SK-N-SH (cell line): ENCODE measurements around the gene ANKRD11. TPM values are rescaled to one million over a fixed set of nuclear protein-coding genes. Genes with fewer than 3 reads are reported as not detected.

Experiments used
- CTCF ChIA-PET: fragments of 300-600, 350-600 bp; formaldehyde crosslinking; extraction: SDS; loops from one replicate; lab custom pipeline; 2021; lab: Yijun Ruan, JAX
- POLR2A ChIA-PET: fragments of 350-600 bp; sonication (Branson Sonifier 250); formaldehyde crosslinking; extraction: SDS; loops from one replicate; lab custom pipeline; 2020; ENCODE audit warnings: antibody characterized with exemption, inconsistent platforms; lab: Yijun Ruan, JAX
- DNase-seq: peaks from one replicate; pipeline ENCODE4 v3.0.0; 2012
- H2AFZ ChIP-seq: fragments of 200-600 bp; sonication (generic); 2 replicates; pipeline ENCODE4 v1.8.1; 2016; ENCODE audit warnings: antibody characterized with exemption, mild to moderate bottlenecking, low read depth
- H3F3A ChIP-seq: fragments of 200-600 bp; sonication (generic); replicated peaks from 2 replicates; pipeline ENCODE3; 2016; ENCODE audit warnings: antibody characterized with exemption, mild to moderate bottlenecking; ENCODE audit not compliant: insufficient read depth
- H3K27ac ChIP-seq, 2 experiments: fragments of 200-500 bp in 1 of 2; fragments of 200-600 bp in 1 of 2; sonication (Bioruptor generic) in 1 of 2; sonication (generic), shearing (Covaris generic) in 1 of 2; 2 replicates each; pipeline versions ENCODE4 v1.5.1 to v1.6.1; 2014 to 2016; ENCODE audit warnings: low read depth in 2 of 2, inconsistent platforms in 1 of 2, low read length in 1 of 2, mild to moderate bottlenecking in 1 of 2, mixed read lengths in 1 of 2
- H3K27me3 ChIP-seq: fragments of 200-600 bp; sonication (generic), shearing (Covaris generic); 2 replicates; pipeline ENCODE4 v1.6.1; 2016; ENCODE audit warnings: mixed run types; ENCODE audit not compliant: insufficient read depth
- H3K36me3 ChIP-seq, 2 experiments: fragments of 200-500 bp in 1 of 2; fragments of 200-600 bp in 1 of 2; sonication (Bioruptor generic) in 1 of 2; sonication (generic) in 1 of 2; replicated peaks in 1 of 2; 2 replicates each; pipeline versions ENCODE3 to v1.5.1; 2014 to 2016; ENCODE audit warnings: low read length in 1 of 2, mild to moderate bottlenecking in 1 of 2; ENCODE audit not compliant: insufficient read depth in 2 of 2, control insufficient read depth in 1 of 2
- H3K4me1 ChIP-seq, 2 experiments: fragments of 200-500 bp in 1 of 2; fragments of 200-600 bp in 1 of 2; sonication (Bioruptor generic) in 1 of 2; sonication (generic), shearing (Covaris generic) in 1 of 2; 2 replicates each; pipeline versions ENCODE4 v1.5.1 to v1.6.1; 2014 to 2016; ENCODE audit warnings: low read depth in 1 of 2, low read length in 1 of 2, mixed run types in 1 of 2; ENCODE audit not compliant: insufficient read depth in 2 of 2, control insufficient read depth in 1 of 2
- H3K4me2 ChIP-seq: fragments of 200-600 bp; sonication (generic), shearing (Covaris generic); 2 replicates; pipeline ENCODE4 v1.6.1; 2017; ENCODE audit warnings: mixed run types
- H3K4me3 ChIP-seq, 2 experiments: fragments of 200-500 bp in 1 of 2; fragments of 200-600 bp in 1 of 2; sonication (Bioruptor generic) in 1 of 2; sonication (generic), shearing (Covaris generic) in 1 of 2; 2 replicates each; pipeline versions ENCODE4 v1.5.1 to v1.8.1; 2014 to 2016; ENCODE audit warnings: low read depth in 2 of 2, inconsistent platforms in 1 of 2, low read length in 1 of 2, mild to moderate bottlenecking in 1 of 2, mixed read lengths in 1 of 2, moderate library complexity in 1 of 2
- H3K79me2 ChIP-seq: fragments of 200-600 bp; sonication (generic); 2 replicates; pipeline ENCODE4 v1.8.1; 2017; ENCODE audit warnings: mild to moderate bottlenecking; ENCODE audit not compliant: insufficient read depth
- H3K9ac ChIP-seq: fragments of 200-600 bp; sonication (generic); 2 replicates; pipeline ENCODE4 v1.6.1; 2017; ENCODE audit warnings: mixed run types
- H3K9me2 ChIP-seq: fragments of 200-600 bp; sonication (generic); 2 replicates; pipeline ENCODE4 v1.6.1; 2017; ENCODE audit warnings: mixed run types
- H3K9me3 ChIP-seq: fragments of 200-600 bp; sonication (generic); 2 replicates; pipeline ENCODE4 v1.6.1; 2017; ENCODE audit warnings: mixed run types, mild to moderate bottlenecking, moderate library complexity
- H4K20me1 ChIP-seq: fragments of 200-600 bp; sonication (generic); 2 replicates; pipeline ENCODE4 v1.6.1; 2017; ENCODE audit warnings: mild to moderate bottlenecking, mixed run types; ENCODE audit not compliant: insufficient read depth
- FOSL2 ChIP-seq: IDR thresholded peaks from 2 replicates; pipeline ENCODE4 v1.4.0; 2012; ENCODE audit warnings: low read depth, mild to moderate bottlenecking, moderate library complexity, borderline replicate concordance
- FOXM1 ChIP-seq: IDR thresholded peaks from 2 replicates; pipeline ENCODE4 v1.4.0; 2012; ENCODE audit warnings: low read depth, mild to moderate bottlenecking
- GABPA ChIP-seq: IDR thresholded peaks from 2 replicates; pipeline ENCODE4 v1.4.0; 2012; ENCODE audit warnings: low read depth, mild to moderate bottlenecking
- GATA2 ChIP-seq: sonication (generic); formaldehyde crosslinking; IDR thresholded peaks from 2 replicates; pipeline ENCODE4 v1.5.0; 2020; ENCODE audit warnings: mild to moderate bottlenecking, missing genetic modification reagents
- MEF2A ChIP-seq: IDR thresholded peaks from 2 replicates; pipeline ENCODE4 v1.4.0; 2012; ENCODE audit warnings: low read depth, borderline replicate concordance
- NFIC ChIP-seq: IDR thresholded peaks from 2 replicates; pipeline ENCODE4 v1.4.0; 2012; ENCODE audit warnings: borderline replicate concordance
- NRF1 ChIP-seq: IDR thresholded peaks from 2 replicates; pipeline ENCODE4 v1.6.1; 2012; ENCODE audit warnings: low read depth, mild to moderate bottlenecking, low read length
- POLR2AphosphoS5 ChIP-seq: IDR thresholded peaks from 2 replicates; pipeline ENCODE4 v1.6.1; 2012; ENCODE audit warnings: low read depth, low read length
- RAD21 ChIP-seq: IDR thresholded peaks from 2 replicates; pipeline ENCODE4 v1.6.1; 2012; ENCODE audit warnings: mild to moderate bottlenecking, low read length
- RFX5 ChIP-seq: IDR thresholded peaks from 2 replicates; pipeline ENCODE4 v1.6.1; 2012; ENCODE audit warnings: mild to moderate bottlenecking, improper control_type of control experiment, low read length
- SMC3 ChIP-seq: IDR thresholded peaks from 2 replicates; pipeline ENCODE4 v1.6.1; 2012; ENCODE audit warnings: low read depth, low read length, improper control_type of control experiment
- TCF12 ChIP-seq: IDR thresholded peaks from 2 replicates; pipeline ENCODE4 v1.4.0; 2012
- TEAD4 ChIP-seq: IDR thresholded peaks from 2 replicates; pipeline ENCODE4 v1.4.0; 2012; ENCODE audit warnings: mild to moderate bottlenecking, borderline replicate concordance; ENCODE audit not compliant: insufficient read depth
- YY1 ChIP-seq: IDR thresholded peaks from 2 replicates; pipeline ENCODE4 v1.4.0; 2012; ENCODE audit warnings: low read depth, mild to moderate bottlenecking
- WGBS: methylation state at CpG from one replicate; pipeline ENCODE4 v1.1.6; 2017; ENCODE audit warnings: low lambda C conversion rate; 5-methylcytosine and 5-hydroxymethylcytosine counted together
- polyA plus RNA-seq, 3 experiments: library from polyadenylated mRNA; depleted of rRNA; stranded (reverse); fragments of >200 nt; gene quantifications; 2 replicates each; pipeline ENCODE4 v1.2.3, GENCODE V29; 2012
- TF ChIP-seq, protein P1 (sequence below): fragments of 150-350 bp; IDR thresholded peaks from 2 replicates; pipeline ENCODE4 v1.6.1; 2017; ENCODE audit warnings: antibody characterized with exemption, low read length, low read depth, borderline replicate concordance
- TF ChIP-seq, protein P2 (sequence below): IDR thresholded peaks from 2 replicates; pipeline ENCODE4 v1.4.0; 2012; ENCODE audit warnings: low read depth, borderline replicate concordance
- TF ChIP-seq, protein P3 (sequence below): IDR thresholded peaks from 2 replicates; pipeline ENCODE4 v1.4.0; 2012; ENCODE audit warnings: low read depth, borderline replicate concordance

ANKRD11 gene
- polyA plus RNA-seq, 1 of the 3 experiments (the other 2 are of a cell fraction), result 50.2 TPM

- no peak for TF ChIP-seq TCF12
- Histone ChIP-seq H3K36me3 (peaks cover 35 to 87% of the 10 kb centered on the region in 2 experiments), H3K27ac (no peak overlapping the region), H3K9ac (no peak overlapping the region), H3K79me2 (peaks cover 13% of the 10 kb centered on the region), H3K9me2 (no peaks in the 10 kb centered on the region), H3F3A (no peaks in the 10 kb centered on the region), H4K20me1 (peaks cover 6% of the 10 kb centered on the region; the same call in 1 of the 2 replicates), H2AFZ (no peak overlapping the region), H3K4me2 (no peak overlapping the region), H3K9me3 (no peaks in the 10 kb centered on the region), H3K27me3 (no peaks in the 10 kb centered on the region), H3K4me3 (no peak overlapping the region), H3K4me1 (no peaks in the 10 kb centered on the region)
- DNase-seq, result no peak
- WGBS, result 95% methylated on average over 20 of the region's 20 CpGs
- ChIA-PET POLR2A (no interaction called here), CTCF (no interaction called here)
These were observed 208.5 kb downstream of the ANKRD11 start for GRCh38 chr16:89281829-89282228.

GRCh38 chr16:89281189-89281577 is 209.2 kb downstream of the ANKRD11 start:
- no peak overlapping the region for H3K4me3 ChIP-seq
- ChIA-PET POLR2A (no interaction called here), CTCF (interaction anchor here (1.0 to 1.3 kb wide), 3 partner anchors 8 to 12 kb away, joined by 3 to 4 read pairs (median 4); no protein-coding TSS in a partner anchor)
- no peaks in the 10 kb centered on the region for H3K9me3 ChIP-seq
- H3K79me2 ChIP-seq, result peaks cover 16% of the 10 kb centered on the region
- no peak overlapping the region for H3K9ac ChIP-seq
- no peak for DNase-seq
- 93% methylated on average over 28 of the region's 28 CpGs for WGBS
- peaks cover 10% of the 10 kb centered on the region; the same call in 1 of the 2 replicates for H4K20me1 ChIP-seq
- H3F3A ChIP-seq, result no peaks in the 10 kb centered on the region
- H2AFZ ChIP-seq, result no peak overlapping the region
- no peaks in the 10 kb centered on the region for H3K9me2 ChIP-seq
- TF ChIP-seq, protein P1, sequence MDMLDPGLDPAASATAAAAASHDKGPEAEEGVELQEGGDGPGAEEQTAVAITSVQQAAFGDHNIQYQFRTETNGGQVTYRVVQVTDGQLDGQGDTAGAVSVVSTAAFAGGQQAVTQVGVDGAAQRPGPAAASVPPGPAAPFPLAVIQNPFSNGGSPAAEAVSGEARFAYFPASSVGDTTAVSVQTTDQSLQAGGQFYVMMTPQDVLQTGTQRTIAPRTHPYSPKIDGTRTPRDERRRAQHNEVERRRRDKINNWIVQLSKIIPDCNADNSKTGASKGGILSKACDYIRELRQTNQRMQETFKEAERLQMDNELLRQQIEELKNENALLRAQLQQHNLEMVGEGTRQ, result no peak
- no peak for TF ChIP-seq POLR2AphosphoS5
- no peak for TF ChIP-seq YY1
- TF ChIP-seq, protein P2, sequence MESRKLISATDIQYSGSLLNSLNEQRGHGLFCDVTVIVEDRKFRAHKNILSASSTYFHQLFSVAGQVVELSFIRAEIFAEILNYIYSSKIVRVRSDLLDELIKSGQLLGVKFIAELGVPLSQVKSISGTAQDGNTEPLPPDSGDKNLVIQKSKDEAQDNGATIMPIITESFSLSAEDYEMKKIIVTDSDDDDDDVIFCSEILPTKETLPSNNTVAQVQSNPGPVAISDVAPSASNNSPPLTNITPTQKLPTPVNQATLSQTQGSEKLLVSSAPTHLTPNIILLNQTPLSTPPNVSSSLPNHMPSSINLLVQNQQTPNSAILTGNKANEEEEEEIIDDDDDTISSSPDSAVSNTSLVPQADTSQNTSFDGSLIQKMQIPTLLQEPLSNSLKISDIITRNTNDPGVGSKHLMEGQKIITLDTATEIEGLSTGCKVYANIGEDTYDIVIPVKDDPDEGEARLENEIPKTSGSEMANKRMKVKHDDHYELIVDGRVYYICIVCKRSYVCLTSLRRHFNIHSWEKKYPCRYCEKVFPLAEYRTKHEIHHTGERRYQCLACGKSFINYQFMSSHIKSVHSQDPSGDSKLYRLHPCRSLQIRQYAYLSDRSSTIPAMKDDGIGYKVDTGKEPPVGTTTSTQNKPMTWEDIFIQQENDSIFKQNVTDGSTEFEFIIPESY, result no peak
- TF ChIP-seq SMC3, result no peak
- TF ChIP-seq, all 33 proteins: peak for 0
- no peaks in the 10 kb centered on the region for H3K27me3 ChIP-seq
- no peak overlapping the region for H3K27ac ChIP-seq
- no peak overlapping the region for H3K4me2 ChIP-seq
- H3K36me3 ChIP-seq, result peaks cover 29 to 80% of the 10 kb centered on the region in 2 experiments
- H3K4me1 ChIP-seq, result no peaks in the 10 kb centered on the region

DNA sequence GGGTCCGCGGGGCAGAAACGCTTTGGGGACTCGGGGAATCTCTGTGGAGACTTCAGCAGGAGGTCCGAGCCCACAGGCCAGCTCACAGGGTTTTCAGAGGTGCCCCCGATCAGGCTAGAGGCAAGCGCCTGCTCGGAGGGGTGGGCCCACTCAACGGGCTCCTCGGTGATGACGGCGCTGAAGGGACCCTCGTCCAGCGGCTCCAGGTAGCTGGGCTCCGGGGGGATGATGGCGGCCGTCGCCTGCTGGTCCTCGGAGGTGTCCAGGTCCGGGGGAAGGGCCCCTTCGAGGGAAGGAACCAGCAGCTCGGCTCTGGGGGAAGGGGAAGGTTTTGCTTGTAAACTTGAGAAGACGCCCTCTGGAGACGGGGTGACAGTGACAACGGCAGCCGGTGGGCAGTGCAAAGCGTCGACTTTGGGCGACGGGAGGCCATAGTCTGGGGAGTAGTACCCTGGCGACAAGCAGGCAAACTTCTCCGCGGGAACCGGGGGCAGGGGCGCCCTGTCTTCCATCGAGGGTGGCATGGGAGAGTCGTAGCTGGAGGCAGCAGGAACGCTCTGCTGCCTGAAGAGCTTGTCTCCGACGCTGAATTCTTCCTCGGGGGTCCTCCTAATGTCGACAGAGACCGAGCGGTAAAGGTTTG is 209.7 kb downstream of the ANKRD11 start:
- Histone ChIP-seq H3K27me3 (no peaks in the 10 kb centered on the region), H3K27ac (no peak overlapping the region), H3K9me2 (no peaks in the 10 kb centered on the region), H3K36me3 (peaks cover 29 to 79% of the 10 kb centered on the region in 2 experiments), H3K9me3 (no peaks in the 10 kb centered on the region), H3F3A (no peaks in the 10 kb centered on the region), H3K9ac (no peak overlapping the region), H4K20me1 (peaks cover 15% of the 10 kb centered on the region; the same call in 1 of the 2 replicates), H2AFZ (no peak overlapping the region), H3K4me1 (no peaks in the 10 kb centered on the region), H3K79me2 (peaks cover 16% of the 10 kb centered on the region), H3K4me3 (no peak overlapping the region), H3K4me2 (no peak overlapping the region)
- 92% methylated on average over 24 of the region's 44 CpGs for WGBS
- no peak for DNase-seq
- POLR2A ChIA-PET, result no interaction called here
- CTCF ChIA-PET, result interaction anchor here (1.0 to 1.3 kb wide), 3 partner anchors 8 to 13 kb away, joined by 3 to 4 read pairs (median 4); no protein-coding TSS in a partner anchor
- TF ChIP-seq FOXM1 (no peak), MEF2A (no peak), RAD21 (no peak), RFX5 (no peak), POLR2AphosphoS5 (no peak), NRF1 (no peak), FOSL2 (no peak), GABPA (no peak), GATA2 (CRISPR knock-in tag) (no peak), TEAD4 (no peak), NFIC (no peak)
- TF ChIP-seq, protein P3, sequence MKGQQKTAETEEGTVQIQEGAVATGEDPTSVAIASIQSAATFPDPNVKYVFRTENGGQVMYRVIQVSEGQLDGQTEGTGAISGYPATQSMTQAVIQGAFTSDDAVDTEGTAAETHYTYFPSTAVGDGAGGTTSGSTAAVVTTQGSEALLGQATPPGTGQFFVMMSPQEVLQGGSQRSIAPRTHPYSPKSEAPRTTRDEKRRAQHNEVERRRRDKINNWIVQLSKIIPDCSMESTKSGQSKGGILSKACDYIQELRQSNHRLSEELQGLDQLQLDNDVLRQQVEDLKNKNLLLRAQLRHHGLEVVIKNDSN, result no peak
- TF ChIP-seq, protein P1, result no peak
